ENCODE data around the gene SMPD1. TPM values are rescaled to one million over a fixed set of nuclear protein-coding genes. Genes with fewer than 3 reads are reported as not detected.
A peak's percentile ranks its signal among the peaks of the same experiment; 100 is the strongest.

The SMPD1 gene
- total RNA-seq, 1 experiment from 2014 or later = 2.8 TPM

- intact Hi-C loops (cut with micrococcal nuclease) = loop anchor here (2.0 kb wide), 1 partner anchor 92 kb away; the partner anchor contains the start of genes ARFIP2 and TIMM10B
- Histone ChIP-seq H4K20me1 (ENCODE audit: insufficient read depth) (no peaks in the 10 kb centered on the region), H3K4me2 (ENCODE audit: low read length) (no peak overlapping the region), H3K9ac (ENCODE audit: low read length) (no peak overlapping the region), H2AFZ (ENCODE audit: low read depth, low read length, poor library complexity, severe bottlenecking) (no peak overlapping the region), H3K9me2 (ENCODE audit: insufficient read depth) (no peaks in the 10 kb centered on the region), H3K4me3 (replicated peaks in 1 of 2; ENCODE audit: low read depth in 1 of 2, low read length in 2 of 2) (no peak overlapping the region), H3K9me3 (ENCODE audit: control insufficient read depth in 1 of 2, insufficient read depth in 1 of 2, low read depth in 1 of 2, low read length in 2 of 2) (no peaks in the 10 kb centered on the region), H3K79me2 (ENCODE audit: insufficient read depth, low read length) (no peaks in the 10 kb centered on the region), H3K27ac (ENCODE audit: low read depth, low read length) (no peak overlapping the region), H3K27me3 (ENCODE audit: insufficient read depth, low read length) (no peaks in the 10 kb centered on the region), H3K36me3 (ENCODE audit: control insufficient read depth in 1 of 2, insufficient read depth in 2 of 2, low read length in 2 of 2) (no peaks in the 10 kb centered on the region), H3K4me1 (ENCODE audit: control insufficient read depth in 1 of 2, insufficient read depth in 2 of 2, low read length in 2 of 2) (peaks cover 14 to 37% of the 10 kb centered on the region in 2 experiments)
- ChIA-PET POLR2A (no interaction called here), RAD21 (ENCODE audit: low non-redundant PET in 1 of 2, low total read pairs in 2 of 2, uncharacterized antibody in 2 of 2, unreplicated experiment in 2 of 2) (no interaction called here), CTCF (interaction anchor here (1.3 to 2.6 kb wide), 2 partner anchors 10 to 230 kb away, joined by 3 to 17 read pairs; partner anchors contain the start of gene TPP1)
- BruUV-seq (replicated peaks) = no TSS peak
- ATAC-seq = no peak
- TF ChIP-seq ZNF274 (IDR thresholded peaks at IDR 0.05; ENCODE audit: low read depth, low read length) (no peak), SP1 (IDR thresholded peaks at IDR 0.05; ENCODE audit: low read depth) (no peak), EGR1 (IDR thresholded peaks at IDR 0.05; ENCODE audit: low read depth) (no peak)
- no peak for DNase-seq (ENCODE audit: low read depth, low spot score)
Observed at GRCh38 chr11:6388748-6389147, 1.5 kb upstream of the SMPD1 start.

- POLR2A ChIA-PET = interaction anchor here (1.0 kb wide), 1 partner anchor 28 kb away, joined by 3 read pairs; the partner anchor contains the start of gene APBB1
- Histone ChIP-seq H3K4me2 (ENCODE audit: low read length) (peak overlapping the region; percentile 96), H3K4me3 (replicated peaks in 1 of 2; ENCODE audit: low read depth in 1 of 2, low read length in 2 of 2) (peak overlapping the region; percentile 55 to 64), H3K9me2 (ENCODE audit: insufficient read depth) (no peaks in the 10 kb centered on the region), H3K27ac (ENCODE audit: low read depth, low read length) (peak overlapping the region; percentile 29; the same call in 1 of the 2 replicates), H3K27me3 (ENCODE audit: insufficient read depth, low read length) (no peaks in the 10 kb centered on the region), H3K36me3 (ENCODE audit: control insufficient read depth in 1 of 2, insufficient read depth in 2 of 2, low read length in 2 of 2) (no peaks in the 10 kb centered on the region), H3K79me2 (ENCODE audit: insufficient read depth, low read length) (no peaks in the 10 kb centered on the region), H3K9ac (ENCODE audit: low read length) (peak overlapping the region; percentile 57), H3K4me1 (ENCODE audit: control insufficient read depth in 1 of 2, insufficient read depth in 2 of 2, low read length in 2 of 2) (peaks cover 14 to 37% of the 10 kb centered on the region in 2 experiments), H2AFZ (ENCODE audit: low read depth, low read length, poor library complexity, severe bottlenecking) (no peak overlapping the region), H4K20me1 (ENCODE audit: insufficient read depth) (no peaks in the 10 kb centered on the region), H3K9me3 (ENCODE audit: control insufficient read depth in 1 of 2, insufficient read depth in 1 of 2, low read depth in 1 of 2, low read length in 2 of 2) (no peaks in the 10 kb centered on the region)
- ATAC-seq (no peak), DNase-seq (ENCODE audit: low read depth, low spot score) (no peak)
- CTCF ChIA-PET = interaction anchor here (1.0 to 1.7 kb wide), 5 partner anchors 12 to 315 kb away, joined by 3 to 19 read pairs (median 3); no protein-coding TSS in a partner anchor
- no TSS peak for BruUV-seq (replicated peaks)
- intact Hi-C loops (cut with micrococcal nuclease) = no loop called here
- RAD21 ChIA-PET (ENCODE audit: low non-redundant PET in 1 of 2, low total read pairs in 2 of 2, uncharacterized antibody in 2 of 2, unreplicated experiment in 2 of 2) = interaction anchor here in 1 of 2 experiments (1.1 kb wide), 1 partner anchor 85 kb away, joined by 5 read pairs; no protein-coding TSS in a partner anchor
- TF ChIP-seq ELF1 (IDR thresholded peaks at IDR 0.05; ENCODE audit: borderline replicate concordance, low read depth) (no peak), YY1 (IDR thresholded peaks at IDR 0.05; ENCODE audit: extremely low read depth, insufficient replicate concordance, low read depth, low read length) (no peak), EZH2 (IDR thresholded peaks at IDR 0.05) (no peak), ZFX (IDR thresholded peaks at IDR 0.05) (peak; percentile 15; the same call in 1 of the 2 replicates), POLR2A (IDR thresholded peaks at IDR 0.05; ENCODE audit: borderline replicate concordance, extremely low read depth, insufficient read depth, insufficient read length) (no peak)
- TF ChIP-seq, protein P1, sequence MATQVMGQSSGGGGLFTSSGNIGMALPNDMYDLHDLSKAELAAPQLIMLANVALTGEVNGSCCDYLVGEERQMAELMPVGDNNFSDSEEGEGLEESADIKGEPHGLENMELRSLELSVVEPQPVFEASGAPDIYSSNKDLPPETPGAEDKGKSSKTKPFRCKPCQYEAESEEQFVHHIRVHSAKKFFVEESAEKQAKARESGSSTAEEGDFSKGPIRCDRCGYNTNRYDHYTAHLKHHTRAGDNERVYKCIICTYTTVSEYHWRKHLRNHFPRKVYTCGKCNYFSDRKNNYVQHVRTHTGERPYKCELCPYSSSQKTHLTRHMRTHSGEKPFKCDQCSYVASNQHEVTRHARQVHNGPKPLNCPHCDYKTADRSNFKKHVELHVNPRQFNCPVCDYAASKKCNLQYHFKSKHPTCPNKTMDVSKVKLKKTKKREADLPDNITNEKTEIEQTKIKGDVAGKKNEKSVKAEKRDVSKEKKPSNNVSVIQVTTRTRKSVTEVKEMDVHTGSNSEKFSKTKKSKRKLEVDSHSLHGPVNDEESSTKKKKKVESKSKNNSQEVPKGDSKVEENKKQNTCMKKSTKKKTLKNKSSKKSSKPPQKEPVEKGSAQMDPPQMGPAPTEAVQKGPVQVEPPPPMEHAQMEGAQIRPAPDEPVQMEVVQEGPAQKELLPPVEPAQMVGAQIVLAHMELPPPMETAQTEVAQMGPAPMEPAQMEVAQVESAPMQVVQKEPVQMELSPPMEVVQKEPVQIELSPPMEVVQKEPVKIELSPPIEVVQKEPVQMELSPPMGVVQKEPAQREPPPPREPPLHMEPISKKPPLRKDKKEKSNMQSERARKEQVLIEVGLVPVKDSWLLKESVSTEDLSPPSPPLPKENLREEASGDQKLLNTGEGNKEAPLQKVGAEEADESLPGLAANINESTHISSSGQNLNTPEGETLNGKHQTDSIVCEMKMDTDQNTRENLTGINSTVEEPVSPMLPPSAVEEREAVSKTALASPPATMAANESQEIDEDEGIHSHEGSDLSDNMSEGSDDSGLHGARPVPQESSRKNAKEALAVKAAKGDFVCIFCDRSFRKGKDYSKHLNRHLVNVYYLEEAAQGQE (IDR thresholded peaks at IDR 0.05; ENCODE audit: low read depth) = no peak
Observed at GRCh38 chr11:6390718-6391469, 620 bp downstream of the SMPD1 start.

Measured in HCT116 (cell line).